Skin of body (tissue), 3 donors: ENCODE data around the gene OTX2. TPM values are rescaled to one million over a fixed set of nuclear protein-coding genes. Genes with fewer than 3 reads are reported as not detected.

Experiments
- DNase-seq: peaks from one replicate; lab custom pipeline; 2025; lab: John Stamatoyannopoulos, UW
- small RNA-seq: library from RNA; depleted of rRNA; stranded (forward); fragments of <200 nt; gene quantifications from one replicate; pipeline ENCODE3, GENCODE V24; 2014; ENCODE audit warnings: low replicate concordance
- total RNA-seq: library from RNA; depleted of rRNA; stranded (reverse); fragments of >200 nt; gene quantifications from one replicate; pipeline ENCODE4 v1.2.3, GENCODE V29; 2014

OTX2 gene
- total RNA-seq, 1 donor from 2014 or later, result not detected

- no peak for DNase-seq
Measured at GRCh38 chr14:56797003-56797568, 13.2 kb downstream of the OTX2 start.

GRCh38 chr14:56796259-56796658 lies 14.0 kb downstream of the OTX2 start:
- DNase-seq, result no peak

- no peak for DNase-seq
Measured at GRCh38 chr14:56795284-56795622, 15.0 kb downstream of the OTX2 start.

- no peak for DNase-seq
Measured at GRCh38 chr14:56794557-56795283, 15.6 kb downstream of the OTX2 start.

GRCh38 chr14:56794088-56794556 lies 16.2 kb downstream of the OTX2 start:
- DNase-seq, result no peak

GRCh38 chr14:56789955-56790354 lies 20.3 kb downstream of the OTX2 start:
- DNase-seq, result no peak

- no peak for DNase-seq
Measured at GRCh38 chr14:56787530-56787929, 22.7 kb downstream of the OTX2 start.

GRCh38 chr14:56782711-56783110 lies 27.6 kb downstream of the OTX2 start:
- no peak for DNase-seq

GRCh38 chr14:56774503-56774902 lies 35.8 kb downstream of the OTX2 start:
- no peak for DNase-seq

GRCh38 chr14:56770512-56770911 lies 39.8 kb downstream of the OTX2 start:
- DNase-seq, result no peak

GRCh38 chr14:56760164-56760914 lies 49.9 kb downstream of the OTX2 start:
- no peak for DNase-seq

- no peak for DNase-seq
Measured at GRCh38 chr14:56759633-56760032, 50.6 kb downstream of the OTX2 start.

- no peak for DNase-seq
Measured at GRCh38 chr14:56759094-56759493, 51.2 kb downstream of the OTX2 start.

- no peak for DNase-seq
Measured at GRCh38 chr14:56754921-56755320, 55.4 kb downstream of the OTX2 start.

- no peak for DNase-seq
Measured at GRCh38 chr14:56753396-56753795, 56.9 kb downstream of the OTX2 start.

- no peak for DNase-seq
Measured at GRCh38 chr14:56752428-56752827, 57.9 kb downstream of the OTX2 start.

GRCh38 chr14:56751471-56751870 lies 58.8 kb downstream of the OTX2 start:
- DNase-seq, result no peak

Small RNA genes lying within 50 kb of the gene (small RNA-seq; reads per million reads assigned to genes)
- not detected for gene RN7SL461P
- not detected for gene RNU6-1204P

Other genes with a start within 250 kb of the OTX2 start
- gene TMEM260, start 230.7 kb downstream of the OTX2 start, total RNA-seq, result 16.1 TPM